Stimulated activated CD4-positive, alpha-beta T cell treated with anti-CD3 and anti-CD28 coated beads, Interleukin-12 subunit alpha, Interleukin-12 subunit beta, amount 100 ng/mL, for 48 hours (primary cell): ENCODE measurements around the gene LRRC74B.
"Not testable (repeated sequence)": the region's sequence is repeated elsewhere in the genome, so short reads cannot be mapped to it uniquely, and the experiment has no call there.

Source experiments
- DNase-seq, 3 donors: peaks; one replicate each; pipeline ENCODE4 v3.0.0-alpha.2; 2020; ENCODE audit warnings: low read depth in 2 of 3, low spot score in 1 of 3

LRRC74B gene

DNA sequence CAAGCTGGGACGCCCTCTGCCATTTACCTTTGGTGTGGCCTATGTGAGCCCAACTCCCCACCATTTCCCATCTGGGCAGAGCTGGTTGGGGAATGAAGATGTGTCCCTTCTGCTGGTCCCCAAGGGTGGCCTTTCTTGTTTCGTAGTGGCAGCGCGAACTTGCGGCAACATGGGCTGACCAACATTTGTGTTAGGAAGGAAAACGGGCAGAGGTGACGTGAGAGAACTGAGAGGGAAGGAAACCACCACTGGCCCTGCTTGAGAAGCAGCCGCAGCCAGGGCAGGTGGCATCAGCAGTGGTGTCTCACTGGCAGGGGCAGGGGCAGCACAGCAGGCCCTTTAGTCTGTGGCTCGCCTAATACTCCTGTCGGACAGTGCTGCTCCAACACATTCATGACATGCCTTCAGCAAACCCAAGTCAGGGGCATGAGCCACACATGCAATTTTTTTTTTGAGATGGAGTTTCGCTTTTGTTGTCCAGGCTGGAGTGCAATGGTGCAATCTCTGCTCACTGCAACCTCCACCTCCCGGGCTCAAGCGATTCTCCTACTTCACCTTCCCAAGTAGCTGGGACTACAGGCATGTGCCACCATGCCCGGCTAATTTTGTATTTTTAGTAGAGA is 29.9 kb downstream of the LRRC74B start:
- no peak for DNase-seq

DNA sequence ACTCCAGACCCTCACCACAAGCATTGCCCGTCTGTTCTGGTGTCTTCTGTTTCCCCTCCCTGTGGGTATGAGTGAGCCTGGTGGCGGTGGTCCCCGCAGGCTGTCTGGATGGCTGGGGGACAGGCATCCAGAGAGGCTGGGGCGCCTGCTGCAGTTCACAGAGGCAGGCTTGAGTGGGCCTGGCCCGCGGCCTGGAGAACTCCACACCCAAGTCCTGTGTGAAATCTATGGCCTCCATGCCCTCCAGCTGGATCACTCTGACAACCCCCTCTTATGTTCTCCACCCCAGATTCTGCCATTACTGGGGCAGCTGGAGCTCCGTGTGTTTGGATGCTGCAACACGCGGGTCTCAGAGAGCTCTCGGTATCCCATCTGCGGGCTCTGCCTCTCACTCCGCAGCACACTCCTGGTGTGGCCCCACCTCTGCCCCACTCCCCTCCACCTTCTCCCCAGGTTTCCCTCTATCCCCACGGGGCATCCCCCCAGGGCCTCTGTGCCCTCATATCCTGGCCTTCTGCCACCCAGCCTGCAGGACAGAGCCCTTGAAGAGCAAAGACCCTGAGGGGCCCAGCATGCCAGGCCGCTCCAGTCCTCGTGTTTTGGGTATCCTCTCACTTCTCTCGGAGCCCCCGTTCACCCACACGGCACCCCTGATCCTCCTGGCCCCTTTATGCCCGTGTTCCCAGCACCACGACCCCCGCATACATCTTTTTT is 31.3 kb downstream of the LRRC74B start:
- no peak for DNase-seq

DNA sequence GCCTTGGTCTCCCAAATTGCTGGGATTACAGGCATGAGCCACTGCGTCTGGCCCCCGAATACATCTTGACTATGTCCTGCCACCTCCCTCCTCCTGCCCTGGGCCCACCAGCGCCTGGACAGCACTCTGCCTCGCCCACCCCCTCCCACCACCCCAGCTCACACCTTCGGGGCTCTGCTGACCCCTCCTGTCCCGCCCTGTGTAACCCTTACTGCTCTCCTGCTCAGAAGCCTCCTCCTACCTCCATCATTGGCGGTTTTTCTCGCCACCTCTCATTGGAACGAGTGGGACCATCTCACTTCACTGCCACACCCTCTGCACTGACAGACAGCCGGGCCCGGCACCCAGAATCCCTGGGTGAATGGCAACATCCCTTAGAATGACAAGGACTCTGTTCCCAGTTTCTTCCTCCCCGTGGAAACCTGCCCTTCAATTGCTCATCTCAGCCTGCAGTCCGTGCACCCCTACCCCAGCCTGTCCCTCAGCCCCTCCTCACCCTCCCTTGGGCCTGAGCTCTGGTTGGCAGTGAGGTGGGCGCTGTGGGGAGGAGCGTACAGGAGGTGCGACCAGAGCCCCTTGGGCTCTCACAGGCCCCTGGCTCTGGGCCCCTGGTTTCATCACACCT is 32.2 kb downstream of the LRRC74B start:
- DNase-seq, result no peak

DNA sequence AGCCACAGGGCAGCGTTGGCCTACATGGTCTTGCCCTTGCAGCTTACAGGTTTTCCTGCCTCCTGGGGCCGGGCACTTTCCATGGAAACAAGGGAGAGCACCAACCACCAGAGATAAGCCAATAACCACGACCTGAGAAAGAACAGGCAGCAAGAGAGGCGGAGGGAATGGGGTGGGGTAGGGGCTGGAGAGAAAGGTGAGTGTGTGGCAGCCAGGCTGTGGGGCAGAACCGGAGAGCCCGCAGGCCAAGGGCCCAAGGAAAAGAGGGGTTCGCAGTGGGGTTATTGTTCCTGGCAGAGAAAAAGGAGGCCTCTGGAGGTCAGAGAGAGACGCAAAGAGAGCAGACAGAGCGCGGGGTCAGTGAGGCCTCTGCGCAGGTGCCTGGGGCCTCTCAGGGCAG is 33.2 kb downstream of the LRRC74B start:
- no peak for DNase-seq

DNA sequence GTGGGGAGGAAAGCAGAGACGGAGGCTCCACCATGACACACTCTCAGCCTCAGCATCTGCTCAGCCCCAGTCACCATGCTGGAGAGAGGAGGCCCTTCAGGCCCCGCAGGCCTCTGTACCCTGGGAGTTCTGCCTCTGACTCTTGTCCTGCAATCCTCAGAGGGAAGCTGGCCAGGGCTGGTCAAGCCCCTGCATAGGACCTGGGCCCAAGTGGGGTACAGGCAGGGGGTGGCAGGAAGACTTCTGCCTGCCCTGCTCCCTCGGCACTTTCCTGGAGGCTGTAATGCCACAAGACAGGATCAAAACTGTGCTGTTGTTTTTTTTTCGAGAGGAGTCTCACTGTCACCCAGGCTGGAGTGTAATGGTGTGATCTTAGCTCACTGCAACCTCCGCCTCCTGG is 33.7 kb downstream of the LRRC74B start:
- no peak for DNase-seq

DNA sequence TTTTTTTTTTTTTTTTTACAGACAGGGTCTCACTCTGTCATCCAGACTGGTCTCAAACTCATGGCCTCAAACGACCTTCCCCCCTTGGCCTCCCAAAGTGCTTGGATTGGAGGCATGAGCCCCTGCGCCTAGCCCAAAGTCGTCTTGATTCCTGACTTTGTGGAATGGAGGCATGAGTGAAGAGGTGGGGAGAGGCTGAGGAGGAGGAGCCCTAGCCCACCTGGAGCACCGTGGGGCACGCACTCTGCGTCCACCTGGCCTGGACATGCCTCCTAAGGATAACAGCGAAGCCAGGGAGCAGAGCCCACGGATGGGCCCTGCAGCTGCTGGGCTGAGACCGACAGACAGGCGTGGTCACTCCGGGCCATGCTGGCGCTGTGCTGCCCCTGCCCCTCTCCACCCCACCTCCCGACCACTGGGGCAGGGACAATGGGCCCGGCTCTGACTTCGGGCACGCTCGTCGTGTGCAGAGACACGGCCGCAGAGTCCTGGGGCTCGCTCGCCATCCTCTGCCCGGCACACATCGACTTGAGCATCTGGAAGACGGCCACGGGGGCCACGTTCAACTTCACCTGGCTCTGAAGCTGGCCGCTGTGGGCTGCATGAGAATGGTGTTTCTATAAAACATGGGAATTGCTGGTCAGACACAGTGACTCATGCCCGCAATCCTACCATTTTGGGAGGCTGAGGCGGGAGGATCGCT is 34.8 kb downstream of the LRRC74B start:
- DNase-seq, result no peak

DNA sequence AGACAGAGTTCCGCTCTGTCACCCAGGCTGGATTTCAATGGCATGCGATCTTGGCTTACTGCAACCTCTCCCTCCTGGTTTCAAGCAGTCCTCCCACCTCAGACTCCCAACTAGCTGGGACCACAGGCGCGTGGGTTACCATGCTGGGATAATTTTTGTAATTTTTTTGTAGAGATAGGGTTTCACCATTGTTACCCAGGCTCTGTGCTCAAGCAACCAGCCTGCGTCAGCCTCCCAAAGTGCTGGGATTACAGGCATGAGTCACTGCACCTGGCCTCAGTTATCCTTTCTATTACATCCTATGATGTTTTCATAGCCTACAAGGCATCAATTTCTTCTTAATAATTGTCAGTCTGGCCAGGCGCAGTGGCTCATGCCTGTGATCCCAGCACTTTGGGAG is 36.5 kb downstream of the LRRC74B start:
- DNase-seq, result no peak

DNA sequence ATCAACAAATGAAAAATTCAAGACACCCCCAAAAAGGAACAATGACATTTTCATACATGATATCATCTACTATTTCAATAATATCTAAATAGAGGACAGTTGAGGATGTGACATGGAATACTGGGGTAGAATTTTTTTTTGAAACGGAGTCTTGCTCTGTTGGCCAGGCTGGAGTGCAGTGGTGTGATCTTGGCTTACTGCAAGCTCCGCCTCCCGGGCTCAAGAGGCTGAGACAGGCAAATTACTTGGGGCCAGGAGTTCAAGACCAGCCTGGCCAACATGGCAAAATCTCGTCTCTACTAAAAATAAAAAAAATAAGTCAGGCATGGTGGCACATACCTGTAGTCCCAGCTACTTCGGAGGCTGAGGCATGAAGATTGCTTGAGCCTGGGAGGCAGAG is 41.4 kb downstream of the LRRC74B start:
- no peak for DNase-seq

DNA sequence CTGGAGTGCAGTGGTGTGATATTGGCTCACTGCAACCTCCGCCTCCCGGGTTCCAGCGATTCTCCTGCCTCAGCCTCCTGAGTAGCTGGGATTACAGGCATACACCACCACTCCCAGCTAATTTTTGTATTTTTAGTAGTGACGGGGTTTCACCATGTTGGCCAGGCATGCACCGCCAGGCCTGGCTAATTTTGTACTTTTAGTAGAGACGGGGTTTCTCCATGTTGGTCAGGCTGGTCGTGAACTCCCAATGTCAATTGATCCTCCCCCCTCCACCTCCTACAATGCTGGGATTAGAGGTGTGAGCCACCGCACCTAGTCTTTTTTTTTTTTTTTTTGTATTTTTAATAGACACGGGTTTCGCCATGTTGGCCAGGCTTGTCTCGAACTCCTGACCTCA is 42.2 kb downstream of the LRRC74B start:
- DNase-seq, result not testable (repeated sequence)

DNA sequence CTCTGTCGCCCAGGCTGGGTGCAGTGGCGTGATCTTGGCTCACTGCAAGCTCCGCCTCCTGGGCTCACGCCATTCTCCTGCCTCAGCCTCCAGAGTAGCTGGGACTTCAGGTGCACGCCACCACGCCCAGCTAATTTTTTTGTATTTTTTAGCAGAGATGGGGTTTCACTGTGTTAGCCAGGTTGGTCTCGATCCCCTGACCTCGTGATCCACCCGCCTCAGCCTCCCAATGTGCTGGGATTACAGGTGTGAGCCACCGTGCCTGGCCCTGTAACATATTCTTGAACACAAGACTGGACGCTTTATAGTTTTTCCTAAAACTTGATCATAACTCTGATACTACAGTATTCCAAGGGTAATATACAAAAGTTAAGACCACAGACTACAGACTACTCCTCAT is 45.5 kb downstream of the LRRC74B start:
- not testable (repeated sequence) for DNase-seq

DNA sequence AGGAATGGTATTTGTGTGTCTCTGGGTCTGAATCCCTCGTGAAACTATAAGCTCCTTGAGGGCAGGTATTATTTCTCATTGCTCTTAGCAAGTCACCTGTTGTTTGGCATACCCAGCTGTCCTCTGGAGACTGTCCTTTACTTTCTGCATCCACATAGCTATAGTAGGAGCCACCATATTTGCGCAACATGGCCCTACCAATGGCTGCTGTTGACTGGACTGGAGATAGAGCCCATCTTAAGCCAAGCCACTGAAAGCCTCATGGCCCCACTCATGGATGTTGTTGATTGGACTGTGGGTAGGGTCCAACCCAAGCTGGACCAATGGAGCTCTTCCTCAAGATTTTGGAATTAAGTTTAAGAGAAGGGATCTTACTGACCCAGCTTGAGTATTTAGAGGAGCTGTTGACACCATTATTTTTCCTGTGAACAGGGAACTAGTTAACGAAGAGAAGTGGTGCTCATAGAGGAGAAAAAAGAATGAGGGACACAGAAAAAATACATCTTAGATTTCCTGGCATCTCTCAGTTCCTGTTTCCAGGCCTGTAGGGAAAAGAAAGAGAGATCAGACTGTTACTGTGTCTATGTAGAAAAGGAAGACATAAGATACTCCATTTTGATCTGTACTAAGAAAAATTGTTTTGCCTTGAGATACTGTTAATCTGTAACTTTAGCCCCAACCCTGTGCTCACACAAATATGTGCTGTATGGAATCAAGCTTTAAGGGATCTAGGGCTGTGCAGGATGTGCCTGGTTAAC is 47.2 kb downstream of the LRRC74B start:
- no peak for DNase-seq

DNA sequence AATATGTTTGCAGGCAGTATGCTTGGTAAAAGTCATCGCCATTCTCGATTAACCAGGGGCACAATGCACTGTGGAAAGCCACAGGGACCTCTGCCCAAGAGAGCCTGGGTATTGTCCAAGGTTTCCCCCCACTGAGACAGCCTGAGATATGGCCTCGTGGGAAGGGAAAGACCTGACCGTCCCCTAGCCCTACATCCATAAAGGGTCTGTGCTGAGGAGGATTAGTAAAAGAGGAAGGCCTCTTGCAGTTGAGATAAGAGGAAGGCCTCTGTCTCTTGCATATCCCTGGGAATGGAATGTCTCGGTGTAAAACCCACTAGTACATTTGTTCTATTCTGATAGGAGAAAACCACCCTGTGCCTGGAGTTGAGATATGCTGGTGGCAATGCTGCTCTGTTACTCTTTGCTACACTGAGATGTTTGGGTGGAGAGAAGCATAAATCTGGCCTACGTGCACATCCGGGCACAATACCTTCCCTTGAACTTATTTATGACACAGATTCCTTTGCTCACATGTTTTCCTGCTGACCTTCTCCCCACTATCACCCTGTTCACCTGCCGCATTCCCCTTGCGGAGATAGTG is 47.9 kb downstream of the LRRC74B start:
- DNase-seq, result not testable (repeated sequence)

DNA sequence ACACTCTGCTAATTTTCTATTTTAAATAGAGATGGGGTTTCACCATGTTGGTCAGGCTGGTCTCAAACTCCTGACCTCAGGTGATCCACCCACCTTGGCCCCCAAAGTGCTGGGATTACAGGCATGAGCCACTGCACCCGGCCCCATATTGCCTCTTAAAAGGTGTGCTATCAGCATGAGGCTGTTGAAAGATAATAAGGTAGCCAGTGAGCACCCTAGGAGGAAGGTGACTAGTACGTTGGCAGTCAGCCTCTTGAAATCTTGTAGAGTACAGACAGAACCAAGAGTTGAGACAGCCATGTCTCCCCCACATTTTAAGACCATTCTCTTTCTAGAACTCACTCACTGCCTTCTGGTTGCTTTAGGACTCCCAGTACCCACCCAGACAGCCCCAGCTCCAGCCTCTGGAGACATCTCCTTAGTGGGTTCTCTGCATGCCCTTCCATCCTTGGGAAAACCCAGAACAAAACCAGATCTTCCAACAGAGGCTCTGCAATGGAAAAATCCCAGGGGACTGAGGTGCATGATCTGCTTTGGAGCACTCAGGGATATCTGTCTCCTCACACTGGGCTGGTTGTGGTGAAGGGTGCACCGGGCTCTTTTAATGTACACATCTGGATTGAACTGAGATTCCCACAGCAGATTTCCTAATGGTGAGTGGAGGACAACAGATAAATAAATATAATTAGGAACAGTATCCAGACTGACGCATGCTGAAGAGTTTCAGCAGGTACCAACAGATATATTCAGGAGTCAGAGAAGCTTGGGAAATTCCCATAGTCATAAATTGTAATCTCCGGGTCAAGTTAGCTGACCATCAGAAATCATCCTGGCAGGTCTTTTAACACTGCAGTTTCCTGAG is 49.4 kb downstream of the LRRC74B start:
- DNase-seq, result no peak

DNA sequence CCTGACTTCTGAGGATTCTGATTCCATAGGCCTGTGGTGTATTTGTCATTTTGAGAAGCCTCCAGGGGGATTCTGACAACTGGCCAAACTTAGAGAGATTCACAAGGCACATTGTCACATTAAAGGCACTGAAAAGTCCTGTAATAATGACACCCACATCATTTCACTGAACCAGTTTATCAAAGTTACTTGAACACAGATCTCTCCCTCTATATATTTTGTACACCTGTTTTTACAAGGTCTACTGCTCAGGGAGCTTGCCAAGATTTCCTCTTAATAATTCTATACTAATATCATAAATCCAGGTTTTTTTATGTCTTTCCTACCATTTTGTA is 50.0 kb downstream of the LRRC74B start:
- no peak for DNase-seq

DNA sequence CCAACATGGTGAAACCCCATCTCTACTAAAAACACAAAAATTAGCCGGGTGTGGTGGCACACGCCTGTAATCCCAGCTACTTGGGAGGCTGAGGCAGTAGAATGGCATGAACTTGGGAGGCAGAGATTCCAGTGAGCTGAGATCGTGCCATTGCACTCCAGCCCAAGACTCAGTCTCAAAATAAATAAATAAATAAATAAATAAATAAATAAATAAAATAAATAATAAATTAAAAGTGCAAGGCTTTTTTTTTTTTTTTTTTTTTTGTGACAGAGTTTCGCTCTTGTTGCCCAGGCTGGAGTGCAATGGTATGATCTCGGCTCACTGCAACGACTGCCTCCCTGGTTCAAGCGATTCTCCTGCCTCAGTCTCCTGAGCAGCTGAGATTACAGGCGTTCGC is 51.1 kb downstream of the LRRC74B start:
- DNase-seq, result not testable (repeated sequence)

DNA sequence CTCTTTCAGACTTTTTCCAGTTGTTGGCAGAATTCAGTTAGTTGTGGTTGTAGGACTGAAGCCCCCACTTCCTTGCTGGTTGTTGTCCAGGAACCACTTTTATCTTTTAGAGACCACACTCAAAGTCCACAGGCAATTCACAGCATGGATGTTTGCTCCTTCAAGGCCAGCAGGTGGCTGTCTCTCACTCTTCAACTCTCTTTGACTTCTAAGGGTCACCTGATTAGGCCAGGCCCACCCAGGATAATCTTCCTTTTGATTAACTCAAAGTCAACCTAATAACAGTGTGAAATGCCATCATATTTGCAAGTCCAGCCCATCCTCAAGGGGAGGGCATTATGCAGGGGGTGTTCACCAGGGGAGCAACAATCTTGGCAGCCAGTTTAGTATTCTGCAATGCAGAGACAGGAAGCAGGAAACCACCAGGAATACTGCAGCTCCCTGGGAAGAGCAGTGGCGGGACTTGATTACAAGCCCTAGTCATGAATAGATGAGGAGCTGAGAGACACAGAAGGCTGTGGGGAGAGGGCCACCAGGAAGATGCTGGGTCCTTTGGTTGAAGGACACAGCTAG is 52.4 kb downstream of the LRRC74B start:
- no peak for DNase-seq

DNA sequence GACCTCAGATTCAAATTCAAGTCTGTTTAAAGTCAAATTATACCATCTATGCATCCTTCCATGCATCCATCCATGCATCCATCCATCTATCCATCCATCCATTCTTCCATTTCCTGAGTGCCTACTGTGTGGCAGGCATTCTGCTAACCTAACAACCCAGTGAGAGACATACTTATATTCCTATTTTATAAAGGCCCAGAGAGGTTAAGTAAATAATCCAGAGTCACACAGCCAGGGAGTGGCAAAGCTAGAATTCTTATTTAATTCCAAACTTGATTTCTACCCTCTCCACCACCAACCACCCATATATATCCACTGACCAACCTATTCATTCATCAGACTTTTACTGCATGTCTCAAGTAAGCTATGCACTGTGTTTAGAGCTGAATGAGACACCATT is 53.8 kb downstream of the LRRC74B start:
- no peak for DNase-seq

DNA sequence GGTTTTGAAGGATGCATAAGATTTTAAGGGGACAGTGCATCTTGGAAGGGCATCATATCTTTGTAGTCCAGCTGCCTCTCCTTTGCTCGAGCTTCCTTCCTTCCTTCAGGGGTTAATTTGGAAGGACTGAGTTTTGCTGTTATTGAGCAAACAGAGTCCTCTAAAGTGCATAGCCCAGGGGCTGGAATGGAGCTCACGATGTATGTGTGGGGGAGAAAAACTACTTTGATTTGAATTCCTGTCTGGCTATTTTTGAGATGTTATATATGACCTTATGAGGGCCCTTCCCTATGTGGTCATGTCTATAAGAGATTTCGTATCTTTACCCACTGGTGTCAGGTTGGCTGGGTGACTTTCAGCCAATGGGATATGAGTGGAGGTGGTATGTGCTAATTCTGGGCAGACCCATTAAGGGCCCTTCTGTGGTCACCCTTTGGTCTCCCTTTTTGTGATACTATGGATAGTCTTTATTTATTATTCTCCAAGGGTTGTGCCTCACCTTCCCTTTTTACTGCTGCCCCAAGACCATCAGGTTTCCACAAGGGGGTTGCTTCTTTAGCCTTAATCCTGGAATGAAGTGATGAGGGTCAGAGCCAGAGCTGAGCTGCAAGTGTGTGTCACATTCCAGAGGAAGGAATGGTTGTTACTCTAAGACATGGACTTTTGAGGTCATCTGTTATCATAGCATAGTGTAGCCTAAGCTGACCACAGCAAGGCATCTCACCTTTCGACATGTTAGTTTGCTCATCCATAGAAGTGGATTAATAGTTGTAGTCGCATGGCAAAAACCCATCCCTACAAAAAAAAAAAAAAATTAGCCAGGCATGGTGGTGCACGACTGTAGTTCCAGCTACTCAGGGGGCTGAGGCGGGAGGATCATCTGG is 54.6 kb downstream of the LRRC74B start:
- no peak for DNase-seq
